Neural cell (in vitro differentiated cells): ENCODE measurements around the gene PCK1. TPM values are rescaled to one million over a fixed set of nuclear protein-coding genes. Genes with fewer than 3 reads are reported as not detected.

Experiments used
- H2AFZ ChIP-seq: fragments of 200-600, 300-800 bp; sonication (generic), shearing (Covaris generic); 2 replicates; pipeline ENCODE4 v1.6.0; 2014; ENCODE audit warnings: low read depth, mild to moderate bottlenecking, antibody characterized with exemption, low read length, moderate library complexity
- H3F3A ChIP-seq: fragments of 200-600 bp; shearing (Covaris generic); 2 replicates; pipeline ENCODE4 v1.6.1; 2016; ENCODE audit warnings: mild to moderate bottlenecking, moderate library complexity, mixed read lengths, antibody characterized with exemption, low read length; ENCODE audit not compliant: insufficient read depth, poor library complexity, severe bottlenecking
- H3K27ac ChIP-seq: fragments of 200-600, 300-800 bp; sonication (generic), shearing (Covaris generic); 2 replicates; pipeline ENCODE4 v1.5.1; 2014; ENCODE audit warnings: mild to moderate bottlenecking, low read length, moderate library complexity
- H3K27me3 ChIP-seq: fragments of 300-800, 200-600 bp; sonication (generic), shearing (Covaris generic); 2 replicates; pipeline ENCODE4 v1.6.0; 2014; ENCODE audit warnings: mild to moderate bottlenecking, low read depth, low read length, moderate library complexity; ENCODE audit not compliant: insufficient read depth
- H3K36me3 ChIP-seq: fragments of 300-800, 200-600 bp; sonication (generic), shearing (Covaris generic); 2 replicates; pipeline ENCODE4 v1.5.1; 2014; ENCODE audit warnings: mild to moderate bottlenecking, antibody characterized with exemption, low read length, moderate library complexity; ENCODE audit not compliant: insufficient read depth
- H3K4me2 ChIP-seq: fragments of 300-800, 200-600 bp; sonication (generic), shearing (Covaris generic); 2 replicates; pipeline ENCODE4 v1.6.0; 2014; ENCODE audit warnings: mild to moderate bottlenecking, low read length
- H3K4me3 ChIP-seq: fragments of 300-800, 200-600 bp; sonication (generic), shearing (Covaris generic); 2 replicates; pipeline ENCODE4 v1.5.1; 2014; ENCODE audit warnings: mild to moderate bottlenecking, low read length, moderate library complexity
- H3K79me2 ChIP-seq: fragments of 200-600 bp; shearing (Covaris generic); replicated peaks from 2 replicates; pipeline ENCODE4 v1.6.0; 2014; ENCODE audit warnings: mild to moderate bottlenecking, low read length, moderate library complexity; ENCODE audit not compliant: insufficient read depth
- H3K9ac ChIP-seq: fragments of 300-800, 200-600 bp; sonication (generic), shearing (Covaris generic); 2 replicates; pipeline ENCODE4 v1.6.1; 2016; ENCODE audit warnings: mild to moderate bottlenecking, low read length, mixed read lengths
- H3K9me2 ChIP-seq: fragments of 200-600 bp; shearing (Covaris generic); 2 replicates; pipeline ENCODE4 v1.6.1; 2016; ENCODE audit warnings: mild to moderate bottlenecking, low read length, mixed read lengths; ENCODE audit not compliant: insufficient read depth
- H3K9me3 ChIP-seq: fragments of 200-600, 300-800 bp; sonication (generic), shearing (Covaris generic); 2 replicates; pipeline ENCODE4 v1.6.1; 2016; ENCODE audit warnings: mild to moderate bottlenecking, mixed run types, low read length, moderate library complexity, mixed read lengths
- H4K20me1 ChIP-seq: fragments of 200-600 bp; shearing (Covaris generic); 2 replicates; pipeline ENCODE4 v1.6.1; 2016; ENCODE audit warnings: mild to moderate bottlenecking, mixed run types; ENCODE audit not compliant: insufficient read depth
- EP300 ChIP-seq: fragments of 450-650 bp; conservative IDR thresholded peaks from 2 replicates; pipeline ENCODE4 v1.6.1; 2014; ENCODE audit warnings: antibody characterized with exemption, mild to moderate bottlenecking, moderate library complexity; ENCODE audit not compliant: poor library complexity, severe bottlenecking
- EZH2 ChIP-seq: fragments of 200-600, 300-800 bp; shearing (Covaris generic), sonication (generic); IDR thresholded peaks from 2 replicates; pipeline ENCODE4 v1.6.1; 2014; ENCODE audit warnings: antibody characterized with exemption, low read length, borderline replicate concordance, mild to moderate bottlenecking; ENCODE audit not compliant: insufficient read depth, poor library complexity, severe bottlenecking
- MXI1 ChIP-seq: fragments of 450-650 bp; conservative IDR thresholded peaks from 2 replicates; pipeline ENCODE4 v1.6.1; 2014; ENCODE audit warnings: antibody characterized with exemption, mild to moderate bottlenecking; ENCODE audit not compliant: poor library complexity, severe bottlenecking
- POLR2AphosphoS5 ChIP-seq: IDR thresholded peaks from 2 replicates; pipeline ENCODE4 v1.6.1; 2012
- RAD21 ChIP-seq: fragments of 450-650 bp; conservative IDR thresholded peaks from 2 replicates; pipeline ENCODE4 v1.6.1; 2014; ENCODE audit warnings: antibody characterized with exemption, mild to moderate bottlenecking, moderate library complexity
- SMC3 ChIP-seq: fragments of 450-650 bp; conservative IDR thresholded peaks from 2 replicates; pipeline ENCODE4 v1.6.1; 2014; ENCODE audit warnings: antibody characterized with exemption, mild to moderate bottlenecking, moderate library complexity; ENCODE audit not compliant: poor library complexity
- TAF1 ChIP-seq: IDR thresholded peaks from 2 replicates; pipeline ENCODE4 v1.6.1; 2012; ENCODE audit warnings: low read depth
- polyA plus RNA-seq: library from polyadenylated mRNA; depleted of rRNA; stranded (reverse); fragments of >200 nt; gene quantifications from 2 replicates; pipeline ENCODE4 v1.2.3, GENCODE V29; 2014
- TF ChIP-seq, protein P1 (sequence below): IDR thresholded peaks from 2 replicates; pipeline ENCODE4 v1.6.1; 2012; ENCODE audit warnings: borderline replicate concordance
- TF ChIP-seq, protein P2 (sequence below): fragments of 450-650 bp; IDR thresholded peaks from 2 replicates; pipeline ENCODE4 v1.5.1; 2014; ENCODE audit warnings: antibody characterized with exemption, mild to moderate bottlenecking, moderate library complexity; ENCODE audit not compliant: poor library complexity, severe bottlenecking

PCK1 gene
- polyA plus RNA-seq, 1 donor from 2014 or later: 0.24 TPM

- no peaks in the 10 kb centered on the region for H3K9me3 ChIP-seq
- H3K36me3 ChIP-seq: no peaks in the 10 kb centered on the region
- no peaks in the 10 kb centered on the region for H3K27me3 ChIP-seq
- no peak overlapping the region for H2AFZ ChIP-seq
- no peaks in the 10 kb centered on the region for H4K20me1 ChIP-seq
- no peaks in the 10 kb centered on the region for H3K9me2 ChIP-seq
- H3K4me3 ChIP-seq: no peak overlapping the region
- no peak overlapping the region for H3K9ac ChIP-seq
- no peak overlapping the region for H3K4me2 ChIP-seq
- H3K27ac ChIP-seq: no peak overlapping the region
- no peaks in the 10 kb centered on the region for H3K79me2 ChIP-seq
- no peaks in the 10 kb centered on the region for H3F3A ChIP-seq
- TF ChIP-seq, protein P1, sequence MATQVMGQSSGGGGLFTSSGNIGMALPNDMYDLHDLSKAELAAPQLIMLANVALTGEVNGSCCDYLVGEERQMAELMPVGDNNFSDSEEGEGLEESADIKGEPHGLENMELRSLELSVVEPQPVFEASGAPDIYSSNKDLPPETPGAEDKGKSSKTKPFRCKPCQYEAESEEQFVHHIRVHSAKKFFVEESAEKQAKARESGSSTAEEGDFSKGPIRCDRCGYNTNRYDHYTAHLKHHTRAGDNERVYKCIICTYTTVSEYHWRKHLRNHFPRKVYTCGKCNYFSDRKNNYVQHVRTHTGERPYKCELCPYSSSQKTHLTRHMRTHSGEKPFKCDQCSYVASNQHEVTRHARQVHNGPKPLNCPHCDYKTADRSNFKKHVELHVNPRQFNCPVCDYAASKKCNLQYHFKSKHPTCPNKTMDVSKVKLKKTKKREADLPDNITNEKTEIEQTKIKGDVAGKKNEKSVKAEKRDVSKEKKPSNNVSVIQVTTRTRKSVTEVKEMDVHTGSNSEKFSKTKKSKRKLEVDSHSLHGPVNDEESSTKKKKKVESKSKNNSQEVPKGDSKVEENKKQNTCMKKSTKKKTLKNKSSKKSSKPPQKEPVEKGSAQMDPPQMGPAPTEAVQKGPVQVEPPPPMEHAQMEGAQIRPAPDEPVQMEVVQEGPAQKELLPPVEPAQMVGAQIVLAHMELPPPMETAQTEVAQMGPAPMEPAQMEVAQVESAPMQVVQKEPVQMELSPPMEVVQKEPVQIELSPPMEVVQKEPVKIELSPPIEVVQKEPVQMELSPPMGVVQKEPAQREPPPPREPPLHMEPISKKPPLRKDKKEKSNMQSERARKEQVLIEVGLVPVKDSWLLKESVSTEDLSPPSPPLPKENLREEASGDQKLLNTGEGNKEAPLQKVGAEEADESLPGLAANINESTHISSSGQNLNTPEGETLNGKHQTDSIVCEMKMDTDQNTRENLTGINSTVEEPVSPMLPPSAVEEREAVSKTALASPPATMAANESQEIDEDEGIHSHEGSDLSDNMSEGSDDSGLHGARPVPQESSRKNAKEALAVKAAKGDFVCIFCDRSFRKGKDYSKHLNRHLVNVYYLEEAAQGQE: no peak
- TF ChIP-seq SMC3 (no peak), RAD21 (no peak)
Observed at GRCh38 chr20:57580478-57581201, 19.7 kb downstream of the PCK1 start.

DNA sequence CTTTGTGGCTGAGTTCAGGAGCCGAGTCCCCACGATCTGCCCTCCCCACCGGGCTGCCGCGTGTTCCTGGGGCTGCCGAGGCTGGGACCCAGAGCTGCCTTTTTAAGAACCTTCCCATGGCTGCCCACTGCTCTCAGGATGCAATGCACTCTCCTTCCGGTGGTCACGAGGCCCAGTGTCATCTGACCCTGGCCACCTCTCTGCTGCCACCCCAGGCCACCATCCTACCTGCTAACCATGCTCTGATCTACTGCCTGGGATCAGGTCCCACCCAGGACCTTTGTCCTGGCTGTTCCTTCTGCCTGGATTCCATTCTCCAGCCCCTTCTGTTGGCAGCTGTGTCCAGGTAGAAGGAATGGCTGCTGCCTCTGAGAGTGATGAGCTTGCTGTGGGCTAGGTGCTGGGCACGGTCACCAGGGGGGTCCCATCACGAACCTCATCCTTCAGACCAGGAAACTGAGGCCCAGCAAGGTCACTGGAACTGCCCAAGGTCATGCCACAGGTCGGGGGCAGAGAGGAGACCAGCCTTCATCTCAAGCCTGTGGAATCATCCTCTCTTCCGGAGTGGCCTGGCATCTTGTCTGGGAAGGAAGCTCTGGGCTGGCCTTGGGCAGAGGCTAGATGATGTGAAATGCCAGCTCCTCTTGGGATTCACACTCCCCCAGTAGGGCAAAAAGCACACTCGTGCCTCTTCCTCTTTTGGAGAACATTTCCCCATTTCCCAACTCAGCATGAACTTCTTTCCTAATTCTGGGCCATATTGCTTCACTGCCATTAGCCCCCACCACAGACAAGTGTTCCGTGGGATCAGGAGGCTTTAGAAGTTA, 20.5 kb downstream of the PCK1 start:
- Histone ChIP-seq H3K9ac (no peak overlapping the region), H3K36me3 (no peaks in the 10 kb centered on the region)
- TF ChIP-seq, protein P1: no peak
- TF ChIP-seq, protein P2, sequence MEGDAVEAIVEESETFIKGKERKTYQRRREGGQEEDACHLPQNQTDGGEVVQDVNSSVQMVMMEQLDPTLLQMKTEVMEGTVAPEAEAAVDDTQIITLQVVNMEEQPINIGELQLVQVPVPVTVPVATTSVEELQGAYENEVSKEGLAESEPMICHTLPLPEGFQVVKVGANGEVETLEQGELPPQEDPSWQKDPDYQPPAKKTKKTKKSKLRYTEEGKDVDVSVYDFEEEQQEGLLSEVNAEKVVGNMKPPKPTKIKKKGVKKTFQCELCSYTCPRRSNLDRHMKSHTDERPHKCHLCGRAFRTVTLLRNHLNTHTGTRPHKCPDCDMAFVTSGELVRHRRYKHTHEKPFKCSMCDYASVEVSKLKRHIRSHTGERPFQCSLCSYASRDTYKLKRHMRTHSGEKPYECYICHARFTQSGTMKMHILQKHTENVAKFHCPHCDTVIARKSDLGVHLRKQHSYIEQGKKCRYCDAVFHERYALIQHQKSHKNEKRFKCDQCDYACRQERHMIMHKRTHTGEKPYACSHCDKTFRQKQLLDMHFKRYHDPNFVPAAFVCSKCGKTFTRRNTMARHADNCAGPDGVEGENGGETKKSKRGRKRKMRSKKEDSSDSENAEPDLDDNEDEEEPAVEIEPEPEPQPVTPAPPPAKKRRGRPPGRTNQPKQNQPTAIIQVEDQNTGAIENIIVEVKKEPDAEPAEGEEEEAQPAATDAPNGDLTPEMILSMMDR: no peak
- TF ChIP-seq MXI1 (no peak), RAD21 (no peak), SMC3 (no peak), EZH2 (no peak), EP300 (no peak), TAF1 (no peak), POLR2AphosphoS5 (no peak)

More for the DNA sequence above, 20.5 kb downstream of the PCK1 start:
- Histone ChIP-seq H3K9me2 (no peaks in the 10 kb centered on the region), H3K4me3 (no peak overlapping the region), H3F3A (no peaks in the 10 kb centered on the region), H4K20me1 (no peaks in the 10 kb centered on the region), H3K9me3 (no peaks in the 10 kb centered on the region), H2AFZ (no peak overlapping the region), H3K27ac (no peak overlapping the region), H3K4me2 (no peak overlapping the region), H3K27me3 (no peaks in the 10 kb centered on the region), H3K79me2 (no peaks in the 10 kb centered on the region)
